NT2/D1 (cell line): ENCODE data around the gene KRT14.
"Not testable (repeated sequence)": the region's sequence is repeated elsewhere in the genome, so short reads cannot be mapped to it uniquely, and the experiment has no call there.

Experiments used
- DNase-seq: peaks from one replicate; pipeline ENCODE4 v3.0.0-alpha.2; 2011; ENCODE audit warnings: low read depth, low spot score
- H3K27me3 ChIP-seq: 2 replicates; pipeline ENCODE4 v1.6.0; 2011; ENCODE audit warnings: mild to moderate bottlenecking; ENCODE audit not compliant: insufficient read length, insufficient read depth
- H3K36me3 ChIP-seq: 2 replicates; pipeline ENCODE4 v1.6.1; 2011; ENCODE audit warnings: mild to moderate bottlenecking, low read length, mixed read lengths; ENCODE audit not compliant: insufficient read depth, insufficient read length
- H3K4me1 ChIP-seq: 2 replicates; pipeline ENCODE4 v1.5.1; 2011; ENCODE audit not compliant: insufficient read depth, insufficient read length
- H3K4me3 ChIP-seq: 2 replicates; pipeline ENCODE4 v1.5.1; 2011; ENCODE audit warnings: low read depth; ENCODE audit not compliant: insufficient read length
- H3K9ac ChIP-seq: 2 replicates; pipeline ENCODE4 v1.6.0; 2011; ENCODE audit warnings: low read depth; ENCODE audit not compliant: insufficient read length
- H3K9me3 ChIP-seq: 2 replicates; pipeline ENCODE4 v1.5.1; 2011; ENCODE audit warnings: mild to moderate bottlenecking, low read length; ENCODE audit not compliant: insufficient read depth
- SUZ12 ChIP-seq: IDR thresholded peaks from 2 replicates; pipeline ENCODE4 v1.6.1; 2011; ENCODE audit not compliant: insufficient read length, insufficient read depth; ENCODE audit errors: extremely low read depth
- YY1 ChIP-seq: IDR thresholded peaks from 2 replicates; pipeline ENCODE4 v1.6.1; 2011; ENCODE audit not compliant: insufficient read length, insufficient read depth
- ZNF274 ChIP-seq: IDR thresholded peaks from 2 replicates; pipeline ENCODE4 v1.6.1; 2011; ENCODE audit warnings: mild to moderate bottlenecking, low read depth, low read length

The KRT14 gene

DNA sequence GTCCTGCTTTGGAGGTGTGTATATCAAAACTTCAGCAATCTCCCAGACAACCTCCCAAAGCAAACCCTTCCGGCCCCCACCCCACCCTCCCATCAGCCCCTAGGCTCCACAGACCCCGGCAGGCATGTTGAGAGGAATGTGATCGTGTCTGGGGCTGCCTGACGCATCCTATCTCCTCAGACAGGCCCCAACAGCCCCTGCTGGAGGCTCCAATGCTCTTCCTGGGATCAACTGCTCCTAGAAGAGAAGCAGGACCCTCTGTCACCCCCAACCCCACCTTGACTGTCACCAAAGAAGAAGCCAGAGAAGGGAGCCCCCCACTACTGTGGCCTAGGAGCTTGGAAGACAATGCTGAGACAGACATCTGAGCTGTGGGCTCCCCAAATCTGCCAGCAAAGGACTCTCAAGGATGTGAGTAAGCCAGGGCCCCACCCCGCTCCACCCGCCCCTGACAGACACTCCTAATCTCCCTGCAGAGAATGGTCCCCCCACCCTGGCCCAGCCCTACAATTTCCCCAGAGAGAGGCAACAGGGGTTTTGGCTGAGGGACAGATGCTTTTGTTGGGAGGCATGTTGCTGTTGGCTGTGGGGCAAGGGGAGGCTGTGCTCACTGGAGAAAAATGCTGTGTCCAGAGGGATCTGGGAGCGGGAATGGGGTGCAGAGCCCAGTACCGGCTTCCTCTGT, 1.6 kb upstream of the KRT14 start:
- TF ChIP-seq SUZ12 (no peak), YY1 (no peak), ZNF274 (no peak)
- Histone ChIP-seq H3K36me3 (no peaks in the 10 kb centered on the region), H3K4me3 (no peak overlapping the region), H3K9ac (no peak overlapping the region), H3K27me3 (no peaks in the 10 kb centered on the region), H3K9me3 (no peaks in the 10 kb centered on the region), H3K4me1 (no peaks in the 10 kb centered on the region)
- no peak for DNase-seq

DNA sequence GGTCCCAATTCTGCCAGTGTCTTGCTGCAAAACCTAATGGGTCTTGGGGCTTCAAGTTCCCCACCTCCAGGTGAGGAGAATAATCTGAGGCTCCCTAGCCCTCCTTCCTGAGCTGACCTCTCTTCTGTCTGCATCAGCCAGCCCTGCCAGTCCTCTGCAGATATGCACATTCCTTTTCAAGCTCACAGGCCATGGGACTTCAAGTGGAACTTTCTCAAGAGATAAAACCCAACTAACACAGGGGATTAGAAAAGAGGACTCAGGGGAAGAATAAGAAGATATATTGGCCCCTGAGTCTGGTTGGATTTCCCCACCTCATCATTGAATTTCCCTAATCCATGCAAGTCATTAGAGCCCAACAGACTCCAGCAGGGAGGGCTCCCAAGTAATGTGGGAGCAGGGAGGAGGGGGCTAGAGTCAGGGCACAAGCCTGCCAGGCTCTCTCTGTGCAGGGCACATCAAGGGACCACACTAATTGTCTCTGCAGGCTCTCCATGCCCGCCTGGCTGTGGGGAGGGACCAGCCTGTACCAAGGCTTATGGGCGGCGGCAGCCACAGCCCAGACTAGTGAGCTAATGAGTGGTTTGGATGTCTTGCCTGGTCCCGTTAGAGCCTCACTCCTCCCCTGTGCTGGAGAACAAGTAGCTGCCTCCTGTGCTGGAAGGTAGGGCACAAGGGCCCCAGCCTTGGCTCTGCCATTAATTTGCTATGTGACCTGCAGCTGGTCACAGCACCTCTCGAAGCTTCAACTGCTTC, 1.2 kb downstream of the KRT14 start:
- H3K4me1 ChIP-seq, result no peaks in the 10 kb centered on the region
- H3K36me3 ChIP-seq, result no peaks in the 10 kb centered on the region
- no peaks in the 10 kb centered on the region for H3K27me3 ChIP-seq
- no peak for DNase-seq
- TF ChIP-seq SUZ12, result no peak
- no peak for TF ChIP-seq YY1
- TF ChIP-seq ZNF274, result no peak
- no peak overlapping the region for H3K4me3 ChIP-seq
- H3K9ac ChIP-seq, result no peak overlapping the region
- H3K9me3 ChIP-seq, result no peaks in the 10 kb centered on the region

DNA sequence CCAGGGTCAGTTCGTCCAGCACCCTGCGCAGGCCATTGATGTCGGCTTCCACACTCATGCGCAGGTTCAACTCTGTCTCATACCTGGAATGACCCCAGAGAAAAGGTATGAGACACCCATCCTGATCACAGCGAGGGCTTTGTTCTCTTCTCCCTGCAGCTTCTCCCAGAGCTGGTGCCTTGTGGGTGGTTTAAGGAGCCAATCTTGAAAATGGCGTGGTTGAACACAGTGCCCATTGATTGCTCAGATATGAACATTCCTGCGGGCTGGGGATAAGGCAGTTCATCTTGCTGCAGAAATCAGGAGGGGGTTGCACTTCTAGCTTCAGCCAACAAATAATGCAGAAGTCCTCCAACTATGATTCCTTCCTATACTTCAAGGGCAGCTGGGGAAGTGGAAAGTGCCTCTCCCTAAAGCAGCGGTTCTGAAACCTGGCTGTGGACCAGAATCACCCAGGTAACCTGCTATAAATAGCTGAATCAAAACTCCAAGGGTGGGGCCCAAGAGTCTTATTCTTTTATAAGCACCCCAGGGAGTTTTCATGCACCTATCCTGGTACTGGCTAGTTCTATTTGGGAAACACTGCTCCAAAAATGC, 2.3 kb downstream of the KRT14 start:
- not testable (repeated sequence) for H3K9me3 ChIP-seq, H3K4me1 ChIP-seq, H3K27me3 ChIP-seq, H3K36me3 ChIP-seq, H3K4me3 ChIP-seq, H3K9ac ChIP-seq, DNase-seq

DNA sequence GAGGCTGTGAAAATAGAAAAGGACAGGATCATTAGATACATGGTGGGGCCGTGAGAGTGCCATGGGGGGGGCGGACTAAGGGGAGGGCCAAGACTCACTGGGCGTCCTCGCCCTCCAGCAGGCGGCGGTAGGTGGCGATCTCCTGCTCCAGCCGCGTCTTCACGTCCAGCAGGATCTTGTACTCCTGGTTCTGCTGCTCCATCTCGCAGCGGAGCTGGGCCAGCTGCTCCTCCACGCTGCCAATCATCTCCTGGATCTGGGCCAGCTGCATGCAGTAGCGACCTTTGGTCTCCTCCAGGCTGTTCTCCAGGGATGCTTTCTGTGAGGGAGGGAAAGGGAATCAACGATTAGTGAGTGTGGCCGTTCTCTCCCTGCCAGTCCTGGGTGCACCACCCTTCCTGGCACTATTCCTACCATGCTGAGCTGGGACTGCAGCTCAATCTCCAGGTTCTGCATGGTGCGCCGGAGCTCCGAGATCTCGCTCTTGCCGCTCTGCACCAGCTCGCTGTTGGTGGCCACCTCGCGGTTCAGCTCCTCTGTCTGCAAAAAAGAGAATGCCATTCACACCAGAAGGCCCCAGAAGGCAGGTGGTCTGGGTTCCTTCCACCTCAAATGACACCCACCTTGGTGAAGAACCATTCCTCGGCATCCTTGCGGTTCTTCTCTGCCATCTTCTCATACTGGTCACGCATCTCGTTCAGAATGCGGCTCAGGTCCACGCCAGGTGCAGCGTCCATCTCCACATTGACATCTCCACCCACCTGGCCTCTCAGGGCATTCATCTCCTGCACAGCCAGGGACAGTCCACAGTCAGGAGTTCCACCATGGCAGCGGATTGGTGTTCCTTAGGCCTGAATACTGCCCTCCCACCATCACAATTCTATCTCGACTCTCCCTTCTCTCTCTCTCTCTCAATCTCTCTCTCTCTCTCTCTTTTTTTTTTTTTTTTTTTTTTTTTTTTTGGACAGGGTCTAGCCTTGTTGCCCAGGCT, 3.3 kb downstream of the KRT14 start:
- Histone ChIP-seq H3K36me3 (no peaks in the 10 kb centered on the region), H3K4me3 (no peak overlapping the region), H3K9ac (no peak overlapping the region), H3K4me1 (no peaks in the 10 kb centered on the region), H3K9me3 (no peaks in the 10 kb centered on the region), H3K27me3 (no peaks in the 10 kb centered on the region)
- DNase-seq, result no peak
- TF ChIP-seq ZNF274 (no peak), SUZ12 (no peak), YY1 (no peak)

DNA sequence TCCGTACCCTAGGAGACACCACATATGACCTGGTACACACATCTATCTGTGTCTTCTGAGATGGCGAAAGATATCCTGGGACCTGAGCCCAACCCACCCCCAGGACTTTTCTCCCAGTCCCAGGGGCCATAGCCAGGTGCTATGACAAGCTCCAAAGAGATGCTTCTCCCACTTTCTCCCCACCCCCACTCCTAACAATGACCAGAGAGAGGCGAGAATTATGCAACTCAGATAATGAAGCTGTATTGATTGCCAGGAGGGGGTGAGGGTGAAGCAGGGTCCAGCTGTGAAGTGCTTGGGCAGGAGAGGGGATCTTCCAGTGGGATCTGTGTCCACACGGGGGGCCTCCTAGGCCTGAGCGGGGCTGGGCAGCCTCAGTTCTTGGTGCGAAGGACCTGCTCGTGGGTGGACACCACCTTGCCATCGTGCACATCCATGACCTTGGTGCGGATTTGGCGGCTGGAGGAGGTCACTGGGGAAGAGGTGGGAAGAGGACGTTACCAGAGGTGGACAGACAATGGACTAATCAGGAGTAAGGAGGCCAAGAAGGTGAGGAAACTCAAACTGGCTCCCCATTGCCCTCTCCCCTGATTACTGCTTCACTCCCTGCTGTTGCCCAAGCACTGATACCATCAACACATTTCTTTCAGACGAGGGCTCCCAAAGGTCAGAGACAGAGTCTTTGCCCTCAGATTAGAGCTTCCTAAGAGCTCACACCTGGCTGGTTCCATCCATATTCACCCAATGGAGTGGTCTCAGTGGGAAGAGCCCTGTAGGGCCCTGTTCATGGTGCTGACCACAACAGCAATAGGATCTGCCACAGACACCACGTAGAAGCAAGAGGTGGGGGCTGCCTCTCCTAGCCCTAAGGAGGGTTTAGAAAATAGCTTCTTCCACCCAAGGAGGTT, 4.4 kb downstream of the KRT14 start:
- not testable (repeated sequence) for DNase-seq, H3K9me3 ChIP-seq, H3K27me3 ChIP-seq, H3K4me1 ChIP-seq, H3K9ac ChIP-seq, H3K4me3 ChIP-seq, H3K36me3 ChIP-seq

DNA sequence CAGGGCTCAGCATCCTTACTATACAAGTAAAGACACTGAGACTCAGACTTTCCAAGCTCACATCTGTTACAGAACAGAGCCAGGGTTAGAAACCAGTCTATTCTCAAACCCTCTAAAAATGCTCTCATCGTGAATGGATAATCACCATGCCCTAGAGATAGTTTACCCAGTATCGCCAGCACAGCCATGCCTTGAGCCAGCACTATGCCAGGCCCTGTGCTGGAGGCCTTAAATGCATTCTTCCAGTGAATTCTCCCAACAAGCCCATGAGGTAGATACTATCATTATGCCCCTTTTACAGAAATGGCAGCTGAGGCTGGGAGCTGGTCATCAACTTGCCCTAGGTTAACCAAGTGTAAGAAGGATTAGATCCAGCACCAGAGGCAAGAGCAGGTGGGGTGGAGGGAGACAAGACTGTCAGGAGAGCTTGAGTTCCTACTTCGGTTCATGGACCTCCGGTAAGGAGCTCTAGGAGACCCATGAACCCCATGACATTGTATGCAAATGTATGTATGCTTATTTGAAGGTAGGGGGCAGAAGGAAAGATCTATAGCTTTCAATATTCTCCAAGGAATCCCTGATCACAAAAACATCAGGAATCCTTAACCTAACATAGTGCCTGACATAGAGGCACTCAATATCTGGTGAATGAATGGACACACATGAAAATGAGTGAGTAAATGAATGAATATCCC, 5.2 kb downstream of the KRT14 start:
- Histone ChIP-seq H3K4me1 (no peaks in the 10 kb centered on the region), H3K36me3 (no peaks in the 10 kb centered on the region), H3K4me3 (no peak overlapping the region), H3K9me3 (no peaks in the 10 kb centered on the region), H3K9ac (no peak overlapping the region), H3K27me3 (no peaks in the 10 kb centered on the region)
- TF ChIP-seq YY1 (no peak), ZNF274 (no peak), SUZ12 (no peak)
- DNase-seq, result no peak
